Vagina (tissue), 2 donors: ENCODE data around the gene KRT15. TPM values are rescaled to one million over a fixed set of nuclear protein-coding genes. Genes with fewer than 3 reads are reported as not detected.

Experiments used
- DNase-seq, 2 donors: peaks; one replicate each; pipeline ENCODE4 v3.0.0-alpha.2; 2017; ENCODE audit errors: extremely low spot score in 2 of 2
- H3K27ac ChIP-seq: fragments of 200-600 bp; sonication (generic); one replicate; pipeline ENCODE4 v1.5.1; 2019
- H3K27me3 ChIP-seq: fragments of 200-600 bp; sonication (generic); one replicate; pipeline ENCODE4 v1.5.1; 2019
- H3K36me3 ChIP-seq, 2 donors: fragments of 200-600 bp; sonication (generic); one replicate each; pipeline ENCODE4 v1.5.1; 2017 to 2019
- H3K4me1 ChIP-seq: fragments of 200-600 bp; sonication (generic); one replicate; pipeline ENCODE4 v1.5.1; 2019
- H3K4me3 ChIP-seq, 2 donors: fragments of 200-600 bp; sonication (generic); 1 replicate in 1 of 2; 2 replicates in 1 of 2; pipeline ENCODE4 v1.5.1; 2016 to 2019
- H3K9me3 ChIP-seq: fragments of 200-600 bp; sonication (generic); one replicate; pipeline ENCODE4 v1.5.1; 2019
- CTCF ChIP-seq, 3 experiments: fragments of 450-650 bp in 2 of 3; fragments of 200-600 bp in 1 of 3; sonication (generic) in 1 of 3; IDR thresholded peaks; one replicate each; pipeline ENCODE4 v1.5.1; 2017 to 2019; ENCODE audit warnings: antibody characterized with exemption in 3 of 3, mild to moderate bottlenecking in 2 of 3, moderate library complexity in 2 of 3
- POLR2A ChIP-seq, 2 donors: fragments of 450-650 bp; IDR thresholded peaks; one replicate each; pipeline ENCODE4 v1.6.1; 2017; ENCODE audit warnings: antibody characterized with exemption in 2 of 2, mild to moderate bottlenecking in 2 of 2, moderate library complexity in 2 of 2
- POLR2AphosphoS5 ChIP-seq, 2 donors: sonication (generic); formaldehyde crosslinking; IDR thresholded peaks; one replicate each; pipeline ENCODE4 v1.9.0; 2017; ENCODE audit warnings: antibody characterized with exemption in 2 of 2, mild to moderate bottlenecking in 2 of 2, low read depth in 1 of 2; ENCODE audit not compliant: insufficient read depth in 1 of 2
- intact Hi-C: fragments of 100-400 bp; cut with DNase I; formaldehyde crosslinking; loops from one replicate; pipeline ENCODE4 v1.15.1; 2023
- total RNA-seq: library from RNA; depleted of rRNA; stranded (reverse); fragments of >200 nt; gene quantifications from one replicate; pipeline ENCODE4 v1.2.3, GENCODE V29; 2016

Gene KRT15
- total RNA-seq, 1 donor from 2014 or later, result 931 TPM

GRCh38 chr17:41559548-41559947 is 40.9 kb upstream of the KRT15 start:
- H3K27ac ChIP-seq, result no peak overlapping the region
- intact Hi-C loops, result loop anchor here (10.0 kb wide), 1 partner anchor 645 kb away; no protein-coding TSS in a partner anchor

GRCh38 chr17:41556931-41557330 is 38.2 kb upstream of the KRT15 start:
- Histone ChIP-seq H3K9me3 (no peaks in the 10 kb centered on the region), H3K4me1 (no peaks in the 10 kb centered on the region), H3K4me3 (no peak overlapping the region), H3K27me3 (no peaks in the 10 kb centered on the region), H3K27ac (no peak overlapping the region), H3K36me3 (no peaks in the 10 kb centered on the region)
- TF ChIP-seq POLR2AphosphoS5 (IDR thresholded peaks at IDR 0.05; ENCODE audit: insufficient read depth in 1 of 2, low read depth in 1 of 2) (no peak), POLR2A (IDR thresholded peaks at IDR 0.05) (no peak), CTCF (IDR thresholded peaks at IDR 0.05) (no peak)
- intact Hi-C loops, result loop anchor here (10.0 kb wide), 1 partner anchor 642 kb away; no protein-coding TSS in a partner anchor
- DNase-seq, result no peak

More at GRCh38 chr17:41559548-41559947, 40.9 kb upstream of the KRT15 start:
- TF ChIP-seq CTCF (IDR thresholded peaks at IDR 0.05) (no peak), POLR2A (IDR thresholded peaks at IDR 0.05) (no peak), POLR2AphosphoS5 (IDR thresholded peaks at IDR 0.05; ENCODE audit: insufficient read depth in 1 of 2, low read depth in 1 of 2) (no peak)
- no peaks in the 10 kb centered on the region for H3K36me3 ChIP-seq
- no peak for DNase-seq
- no peaks in the 10 kb centered on the region for H3K9me3 ChIP-seq
- H3K27me3 ChIP-seq, result no peaks in the 10 kb centered on the region
- no peak overlapping the region for H3K4me3 ChIP-seq
- no peaks in the 10 kb centered on the region for H3K4me1 ChIP-seq

GRCh38 chr17:41556306-41556705 is 37.6 kb upstream of the KRT15 start:
- Histone ChIP-seq H3K4me1 (no peaks in the 10 kb centered on the region), H3K9me3 (no peaks in the 10 kb centered on the region), H3K4me3 (no peak overlapping the region), H3K27me3 (no peaks in the 10 kb centered on the region), H3K27ac (no peak overlapping the region), H3K36me3 (no peaks in the 10 kb centered on the region)
- no peak for DNase-seq
- TF ChIP-seq CTCF (IDR thresholded peaks at IDR 0.05) (no peak), POLR2A (IDR thresholded peaks at IDR 0.05) (no peak)
- intact Hi-C loops, result loop anchor here (10.0 kb wide), 1 partner anchor 642 kb away; no protein-coding TSS in a partner anchor

GRCh38 chr17:41555105-41555887 is 36.6 kb upstream of the KRT15 start:
- Histone ChIP-seq H3K27me3 (no peaks in the 10 kb centered on the region), H3K27ac (no peak overlapping the region), H3K4me3 (no peak overlapping the region), H3K4me1 (peaks cover 4% of the 10 kb centered on the region), H3K9me3 (no peaks in the 10 kb centered on the region), H3K36me3 (no peaks in the 10 kb centered on the region)
- no peak for DNase-seq
- no peak for TF ChIP-seq POLR2A (IDR thresholded peaks at IDR 0.05)
- TF ChIP-seq CTCF (IDR thresholded peaks at IDR 0.05), result no peak
- TF ChIP-seq POLR2AphosphoS5 (IDR thresholded peaks at IDR 0.05; ENCODE audit: insufficient read depth in 1 of 2, low read depth in 1 of 2), result no peak
- intact Hi-C loops, result loop anchor here (10.0 kb wide), 1 partner anchor 640 kb away; no protein-coding TSS in a partner anchor
